ENCODE measurements around the gene CALM3.

The CALM3 gene

DNA sequence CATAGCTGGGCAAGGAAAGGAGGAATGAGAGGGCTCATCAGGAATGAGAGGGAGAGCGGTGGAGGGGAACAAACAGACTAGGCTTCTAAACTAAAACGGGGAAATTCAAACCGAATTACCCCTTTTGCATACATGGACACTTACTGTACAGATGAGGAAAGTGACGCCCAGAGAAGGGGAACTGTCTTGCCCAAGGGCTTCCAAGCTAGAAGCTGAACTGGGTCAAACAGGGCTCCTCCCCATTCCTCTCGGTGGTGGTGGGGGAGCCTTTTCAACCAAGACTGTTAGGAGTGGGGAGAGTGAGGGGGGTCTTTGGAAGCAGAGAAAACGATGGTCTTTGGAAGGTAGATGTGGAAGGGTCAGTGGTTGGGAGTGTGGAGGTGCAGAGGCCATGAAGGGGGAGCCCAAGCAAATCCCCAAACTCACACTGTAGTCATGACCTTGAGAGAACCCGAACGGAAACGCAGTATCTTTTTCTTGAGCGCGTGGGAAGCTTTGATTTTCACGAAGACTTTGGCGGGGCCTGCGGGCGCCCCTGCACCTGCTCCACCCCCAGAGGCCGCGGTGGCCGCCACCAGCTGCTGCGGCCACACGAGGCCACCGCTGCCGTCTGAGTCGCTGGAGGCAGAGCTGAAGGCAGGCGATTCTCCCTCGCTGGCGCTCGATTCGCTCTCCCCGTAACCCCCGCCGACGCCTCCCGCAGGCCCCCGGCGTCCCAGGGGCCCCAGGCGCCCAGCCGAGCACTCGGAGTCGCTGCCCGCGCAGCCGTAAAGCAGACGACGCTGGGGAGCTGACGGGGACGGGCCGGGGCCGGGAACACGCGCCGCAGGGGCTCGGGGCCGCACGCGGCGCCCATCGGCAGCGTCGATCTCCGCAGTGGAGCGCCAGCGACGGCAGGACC is 47.2 kb downstream of the CALM3 start:
- no peak for TF ChIP-seq CTCF (conservative IDR thresholded peaks at IDR 0.05)
- no peak overlapping the region for H3K27ac ChIP-seq

GRCh38 chr19:46648961-46649960 is 48.1 kb downstream of the CALM3 start:
- no peak overlapping the region for H3K27ac ChIP-seq
- no peak for TF ChIP-seq CTCF (conservative IDR thresholded peaks at IDR 0.05)

DNA sequence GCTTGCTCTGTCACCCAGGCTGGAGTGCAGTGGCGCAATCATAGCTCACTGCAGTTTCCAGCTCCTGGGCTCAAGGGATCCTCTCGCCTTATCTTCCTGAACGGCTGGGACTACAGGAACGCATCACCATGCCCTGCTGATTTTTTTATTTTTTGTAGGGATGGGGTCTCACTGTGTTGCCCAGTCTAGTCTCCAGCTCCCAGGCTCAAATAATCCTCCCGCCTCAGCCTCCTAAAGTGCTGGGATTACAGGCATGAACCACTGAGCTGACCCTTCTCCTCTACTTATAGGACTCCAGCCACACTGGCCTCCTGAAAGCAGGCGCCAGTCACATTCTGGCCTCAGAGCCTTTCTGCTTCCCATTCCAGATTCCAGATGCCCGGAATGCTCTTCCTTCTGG is 49.3 kb downstream of the CALM3 start:
- H3K27ac ChIP-seq, result no peak overlapping the region
- TF ChIP-seq CTCF (conservative IDR thresholded peaks at IDR 0.05), result no peak

GRCh38 chr19:46654621-46655152 is 53.6 kb downstream of the CALM3 start:
- H3K27ac ChIP-seq, result no peak overlapping the region
- TF ChIP-seq CTCF (conservative IDR thresholded peaks at IDR 0.05), result no peak

- TF ChIP-seq CTCF (conservative IDR thresholded peaks at IDR 0.05), result no peak
- H3K27ac ChIP-seq, result no peak overlapping the region
Observed at GRCh38 chr19:46656541-46656940, 55.4 kb downstream of the CALM3 start.

DNA sequence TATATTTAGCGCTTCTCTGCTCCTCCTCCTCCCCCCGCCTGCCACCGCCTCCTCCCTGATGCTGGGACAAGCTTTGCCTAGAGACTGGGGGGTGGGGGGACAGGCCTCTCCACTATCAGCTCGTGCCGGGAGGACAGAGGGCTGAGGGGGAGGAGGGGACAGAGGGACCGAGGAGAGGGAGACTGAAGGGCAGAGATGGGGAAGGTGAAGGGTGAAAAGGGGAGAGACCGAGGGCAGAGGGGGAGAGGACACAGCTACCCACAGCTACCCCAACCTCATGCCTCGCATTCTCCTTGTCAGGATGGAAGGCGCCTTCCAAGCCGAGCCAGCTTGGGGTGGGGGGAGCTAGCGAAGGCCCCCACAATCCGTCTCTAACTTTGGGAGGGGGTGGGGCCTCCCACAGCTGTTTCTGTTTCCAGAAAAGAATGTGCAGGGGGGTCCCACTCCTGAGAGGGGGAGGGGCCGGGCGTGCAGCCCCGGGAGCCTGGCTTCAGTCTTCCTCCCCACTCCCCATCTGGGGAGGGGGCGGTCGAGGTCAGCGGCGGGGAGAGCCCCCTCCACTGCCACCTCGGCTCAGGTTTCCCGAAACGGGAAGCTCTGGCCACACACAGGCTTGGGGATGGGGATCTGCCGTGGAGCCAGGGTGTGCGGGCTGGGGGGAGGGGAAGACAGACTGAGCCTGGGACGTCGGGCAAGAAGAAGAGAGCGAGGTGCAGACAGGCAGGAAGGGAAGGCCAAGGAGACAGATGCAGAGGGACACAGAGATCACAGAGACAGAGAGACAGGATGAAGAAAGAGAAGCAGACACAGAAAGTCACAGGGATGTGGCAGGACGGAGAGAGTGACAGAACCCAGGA is 58.2 kb downstream of the CALM3 start:
- TF ChIP-seq CTCF (conservative IDR thresholded peaks at IDR 0.05), result no peak
- no peak overlapping the region for H3K27ac ChIP-seq

All from VCaP (cell line).